ENCODE data around the gene ANKZF1.
A peak's percentile ranks its signal among the peaks of the same experiment; 100 is the strongest.
"Not testable (repeated sequence)": the region's sequence is repeated elsewhere in the genome, so short reads cannot be mapped to it uniquely, and the experiment has no call there.

ANKZF1 gene

DNA sequence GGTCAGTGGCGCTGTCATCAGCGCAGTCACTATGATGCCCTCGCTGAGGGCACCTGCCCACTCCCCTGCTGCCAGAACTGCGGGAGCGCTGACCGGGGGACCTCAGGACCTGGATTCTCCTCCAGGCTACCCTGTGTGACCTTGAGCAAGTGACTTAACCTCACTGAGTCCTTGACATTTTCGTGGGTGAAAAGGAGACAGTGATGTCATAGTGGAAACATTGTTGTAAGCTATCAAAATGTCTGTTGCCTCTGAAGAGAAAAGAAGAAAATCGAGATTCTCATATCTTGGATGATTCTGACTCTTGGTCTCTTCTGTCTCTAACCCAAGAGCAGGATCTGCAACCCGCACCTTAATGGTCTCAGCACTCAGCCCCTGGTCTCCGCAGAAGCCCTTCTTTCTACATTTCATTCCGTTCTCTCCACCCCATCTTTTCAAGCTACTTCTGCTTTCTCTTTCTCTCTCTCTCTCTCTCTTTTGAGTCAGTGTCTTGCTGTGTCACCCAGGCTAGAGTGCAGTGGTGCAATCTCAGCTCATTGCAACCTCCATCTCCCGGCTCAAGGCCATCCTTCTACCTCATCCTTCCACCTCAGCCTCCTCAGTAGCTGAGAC, 25.1 kb downstream of the ANKZF1 start:
- H3K9ac ChIP-seq (ENCODE audit: low read length), result peak overlapping the region; percentile 83
- no peaks in the 10 kb centered on the region for H3K9me3 ChIP-seq (ENCODE audit: control insufficient read depth, low read length)
- H3K36me3 ChIP-seq (ENCODE audit: control insufficient read depth, insufficient read depth, low read length), result no peaks in the 10 kb centered on the region
- peaks cover 38% of the 10 kb centered on the region for H3K4me1 ChIP-seq (ENCODE audit: control insufficient read depth, insufficient read depth, low read length)
- peak overlapping the region; percentile 88 for H3K4me3 ChIP-seq (ENCODE audit: low read length)
- H3K27me3 ChIP-seq (ENCODE audit: control insufficient read depth, insufficient read depth, low read length), result peaks cover 27% of the 10 kb centered on the region

GRCh38 chr2:219258942-219259341, 29.3 kb downstream of the ANKZF1 start:
- not testable (repeated sequence) for H3K9ac ChIP-seq (ENCODE audit: low read length); H3K4me3 ChIP-seq (ENCODE audit: low read length); H3K4me1 ChIP-seq (ENCODE audit: control insufficient read depth, insufficient read depth, low read length); H3K36me3 ChIP-seq (ENCODE audit: control insufficient read depth, insufficient read depth, low read length); H3K9me3 ChIP-seq (ENCODE audit: control insufficient read depth, low read length)
- H3K27me3 ChIP-seq (ENCODE audit: control insufficient read depth, insufficient read depth, low read length), result peaks cover 27% of the 10 kb centered on the region

GRCh38 chr2:219261024-219261855, 31.6 kb downstream of the ANKZF1 start:
- no peaks in the 10 kb centered on the region for H3K4me1 ChIP-seq (ENCODE audit: control insufficient read depth, insufficient read depth, low read length)
- H3K36me3 ChIP-seq (ENCODE audit: control insufficient read depth, insufficient read depth, low read length), result no peaks in the 10 kb centered on the region
- no peaks in the 10 kb centered on the region for H3K9me3 ChIP-seq (ENCODE audit: control insufficient read depth, low read length)
- no peak overlapping the region for H3K9ac ChIP-seq (ENCODE audit: low read length)
- H3K4me3 ChIP-seq (ENCODE audit: low read length), result no peak overlapping the region
- H3K27me3 ChIP-seq (ENCODE audit: control insufficient read depth, insufficient read depth, low read length), result peaks cover 8% of the 10 kb centered on the region

DNA sequence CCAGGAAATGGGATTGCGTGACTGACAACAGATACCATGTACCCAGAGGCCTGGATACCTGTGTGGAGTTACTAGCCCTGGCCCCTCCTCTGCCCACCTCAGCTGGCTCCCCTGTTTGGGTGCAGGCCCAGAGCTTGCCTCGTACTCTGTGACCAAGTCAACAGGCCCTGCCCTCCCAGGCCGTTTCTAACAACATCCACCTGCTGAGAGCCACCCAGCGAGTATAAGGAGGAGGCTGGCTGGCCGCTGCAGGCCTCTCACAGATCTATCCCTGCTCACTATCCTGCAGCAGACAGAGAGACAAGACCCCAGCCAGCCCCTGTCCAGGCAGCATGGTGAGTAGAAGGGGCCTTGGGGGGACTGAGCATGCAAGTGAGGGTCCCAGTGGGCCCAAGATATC, 36.6 kb downstream of the ANKZF1 start:
- no peaks in the 10 kb centered on the region for H3K9me3 ChIP-seq (ENCODE audit: control insufficient read depth, low read length)
- peaks cover 5% of the 10 kb centered on the region for H3K27me3 ChIP-seq (ENCODE audit: control insufficient read depth, insufficient read depth, low read length)
- no peak overlapping the region for H3K4me3 ChIP-seq (ENCODE audit: low read length)
- H3K4me1 ChIP-seq (ENCODE audit: control insufficient read depth, insufficient read depth, low read length), result peaks cover 7% of the 10 kb centered on the region
- no peak overlapping the region for H3K9ac ChIP-seq (ENCODE audit: low read length)
- no peaks in the 10 kb centered on the region for H3K36me3 ChIP-seq (ENCODE audit: control insufficient read depth, insufficient read depth, low read length)

GRCh38 chr2:219266886-219267285, 37.3 kb downstream of the ANKZF1 start:
- Histone ChIP-seq H3K4me3 (ENCODE audit: low read length) (no peak overlapping the region), H3K36me3 (ENCODE audit: control insufficient read depth, insufficient read depth, low read length) (no peaks in the 10 kb centered on the region), H3K9me3 (ENCODE audit: control insufficient read depth, low read length) (no peaks in the 10 kb centered on the region), H3K9ac (ENCODE audit: low read length) (no peak overlapping the region), H3K4me1 (ENCODE audit: control insufficient read depth, insufficient read depth, low read length) (peaks cover 7% of the 10 kb centered on the region), H3K27me3 (ENCODE audit: control insufficient read depth, insufficient read depth, low read length) (peaks cover 5% of the 10 kb centered on the region)

- H3K9me3 ChIP-seq (ENCODE audit: control insufficient read depth, low read length), result no peaks in the 10 kb centered on the region
- H3K36me3 ChIP-seq (ENCODE audit: control insufficient read depth, insufficient read depth, low read length), result no peaks in the 10 kb centered on the region
- H3K4me1 ChIP-seq (ENCODE audit: control insufficient read depth, insufficient read depth, low read length), result peaks cover 7% of the 10 kb centered on the region
- H3K9ac ChIP-seq (ENCODE audit: low read length), result no peak overlapping the region
- H3K27me3 ChIP-seq (ENCODE audit: control insufficient read depth, insufficient read depth, low read length), result peaks cover 5% of the 10 kb centered on the region
- no peak overlapping the region for H3K4me3 ChIP-seq (ENCODE audit: low read length)
Measured at GRCh38 chr2:219268294-219268693, 38.7 kb downstream of the ANKZF1 start.

DNA sequence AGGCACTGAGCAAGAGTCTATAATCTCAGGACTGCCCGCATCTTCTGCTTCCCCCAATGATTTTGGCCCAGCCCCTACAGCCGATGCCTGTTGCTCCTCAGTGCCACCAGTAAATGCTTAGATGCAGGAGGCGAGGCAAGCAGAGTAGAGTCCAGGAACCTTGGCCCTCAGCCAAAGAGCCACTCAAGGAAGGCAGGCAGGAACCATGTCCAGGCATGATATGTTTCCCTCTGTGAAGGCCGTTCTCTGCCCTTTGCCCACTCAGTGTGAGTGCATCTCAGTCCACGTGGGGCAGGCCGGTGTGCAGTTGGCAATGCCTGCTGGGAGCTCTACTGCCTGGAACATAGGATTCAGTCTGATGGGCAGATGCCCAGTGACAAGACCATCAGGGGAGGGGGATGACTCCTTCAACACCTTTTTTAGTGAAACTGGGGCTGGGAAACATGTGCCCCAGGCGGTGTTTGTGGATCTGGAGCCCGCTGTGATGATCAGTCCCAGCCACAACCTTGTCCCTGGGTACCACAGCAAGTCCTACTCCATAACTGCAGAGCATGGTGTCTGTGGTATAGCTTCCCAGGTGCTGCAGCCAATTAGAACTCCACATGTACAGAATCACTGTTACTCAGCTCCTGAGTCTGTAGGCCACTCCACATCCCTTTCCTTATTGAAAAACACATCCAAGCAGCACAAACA, 39.9 kb downstream of the ANKZF1 start:
- Histone ChIP-seq H3K4me1 (ENCODE audit: control insufficient read depth, insufficient read depth, low read length) (peaks cover 7% of the 10 kb centered on the region), H3K9me3 (ENCODE audit: control insufficient read depth, low read length) (no peaks in the 10 kb centered on the region), H3K36me3 (ENCODE audit: control insufficient read depth, insufficient read depth, low read length) (no peaks in the 10 kb centered on the region), H3K27me3 (ENCODE audit: control insufficient read depth, insufficient read depth, low read length) (peaks cover 5% of the 10 kb centered on the region), H3K9ac (ENCODE audit: low read length) (no peak overlapping the region), H3K4me3 (ENCODE audit: low read length) (no peak overlapping the region)

DNA sequence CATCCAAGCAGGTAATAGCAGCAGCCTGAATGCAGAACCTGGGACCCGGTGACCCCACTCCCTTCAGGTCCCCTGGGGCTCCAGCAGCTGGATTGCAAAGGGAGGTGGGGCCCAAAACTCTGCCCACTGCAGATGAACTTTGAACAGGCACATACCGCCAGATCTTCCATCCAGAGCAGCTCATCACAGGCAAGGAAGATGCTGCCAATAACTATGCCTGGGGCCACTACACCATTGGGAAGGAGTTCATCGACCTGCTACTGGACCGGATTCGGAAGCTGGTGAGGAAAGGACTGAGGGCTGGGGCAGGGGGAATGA, 40.4 kb downstream of the ANKZF1 start:
- H3K4me3 ChIP-seq (ENCODE audit: low read length), result no peak overlapping the region
- H3K9ac ChIP-seq (ENCODE audit: low read length), result no peak overlapping the region
- H3K9me3 ChIP-seq (ENCODE audit: control insufficient read depth, low read length), result no peaks in the 10 kb centered on the region
- peaks cover 5% of the 10 kb centered on the region for H3K27me3 ChIP-seq (ENCODE audit: control insufficient read depth, insufficient read depth, low read length)
- H3K4me1 ChIP-seq (ENCODE audit: control insufficient read depth, insufficient read depth, low read length), result peaks cover 7% of the 10 kb centered on the region
- H3K36me3 ChIP-seq (ENCODE audit: control insufficient read depth, insufficient read depth, low read length), result no peaks in the 10 kb centered on the region

- Histone ChIP-seq H3K9ac (ENCODE audit: low read length) (no peak overlapping the region), H3K4me1 (ENCODE audit: control insufficient read depth, insufficient read depth, low read length) (peaks cover 7% of the 10 kb centered on the region), H3K9me3 (ENCODE audit: control insufficient read depth, low read length) (no peaks in the 10 kb centered on the region), H3K36me3 (ENCODE audit: control insufficient read depth, insufficient read depth, low read length) (no peaks in the 10 kb centered on the region), H3K27me3 (ENCODE audit: control insufficient read depth, insufficient read depth, low read length) (peaks cover 5% of the 10 kb centered on the region), H3K4me3 (ENCODE audit: low read length) (no peak overlapping the region)
Measured at GRCh38 chr2:219271021-219271420, 41.4 kb downstream of the ANKZF1 start.

- H3K36me3 ChIP-seq (ENCODE audit: control insufficient read depth, insufficient read depth, low read length), result no peaks in the 10 kb centered on the region
- no peak overlapping the region for H3K4me3 ChIP-seq (ENCODE audit: low read length)
- H3K27me3 ChIP-seq (ENCODE audit: control insufficient read depth, insufficient read depth, low read length), result peaks cover 5% of the 10 kb centered on the region
- peaks cover 7% of the 10 kb centered on the region for H3K4me1 ChIP-seq (ENCODE audit: control insufficient read depth, insufficient read depth, low read length)
- no peak overlapping the region for H3K9ac ChIP-seq (ENCODE audit: low read length)
- H3K9me3 ChIP-seq (ENCODE audit: control insufficient read depth, low read length), result no peaks in the 10 kb centered on the region
Measured at GRCh38 chr2:219272356-219272755, 42.8 kb downstream of the ANKZF1 start.

GRCh38 chr2:219272995-219273394, 43.4 kb downstream of the ANKZF1 start:
- H3K27me3 ChIP-seq (ENCODE audit: control insufficient read depth, insufficient read depth, low read length), result peaks cover 5% of the 10 kb centered on the region
- no peak overlapping the region for H3K9ac ChIP-seq (ENCODE audit: low read length)
- no peaks in the 10 kb centered on the region for H3K36me3 ChIP-seq (ENCODE audit: control insufficient read depth, insufficient read depth, low read length)
- no peak overlapping the region for H3K4me3 ChIP-seq (ENCODE audit: low read length)
- H3K4me1 ChIP-seq (ENCODE audit: control insufficient read depth, insufficient read depth, low read length), result peaks cover 14% of the 10 kb centered on the region
- H3K9me3 ChIP-seq (ENCODE audit: control insufficient read depth, low read length), result no peaks in the 10 kb centered on the region

GRCh38 chr2:219273937-219274336, 44.3 kb downstream of the ANKZF1 start:
- H3K9ac ChIP-seq (ENCODE audit: low read length), result no peak overlapping the region
- H3K9me3 ChIP-seq (ENCODE audit: control insufficient read depth, low read length), result no peaks in the 10 kb centered on the region
- H3K4me1 ChIP-seq (ENCODE audit: control insufficient read depth, insufficient read depth, low read length), result peaks cover 23% of the 10 kb centered on the region
- H3K4me3 ChIP-seq (ENCODE audit: low read length), result no peak overlapping the region
- H3K36me3 ChIP-seq (ENCODE audit: control insufficient read depth, insufficient read depth, low read length), result no peaks in the 10 kb centered on the region
- peaks cover 5% of the 10 kb centered on the region for H3K27me3 ChIP-seq (ENCODE audit: control insufficient read depth, insufficient read depth, low read length)
